GM23338 (cell line): ENCODE results near the gene IDI1.

Experiments used
- CREB1 ChIP-seq: fragments of 250-450 bp; sonication (Bioruptor Pico); IDR thresholded peaks from 2 replicates; pipeline ENCODE4 v1.5.0; 2020; ENCODE audit warnings: low read depth, mild to moderate bottlenecking, moderate library complexity
- CTCF ChIP-seq, 2 experiments: fragments of 200-600 bp in 1 of 2; sonication (generic) in 1 of 2; conservative IDR thresholded peaks; 2 replicates each; pipeline versions ENCODE4 v1.5.1 to v1.6.1; 2016 to 2017; ENCODE audit warnings: antibody characterized with exemption in 2 of 2, low read depth in 2 of 2, mild to moderate bottlenecking in 2 of 2, moderate library complexity in 1 of 2
- ETS1 ChIP-seq: IDR thresholded peaks from 2 replicates; pipeline ENCODE4 v1.6.1; 2016; ENCODE audit warnings: antibody characterized with exemption
- EZH2 ChIP-seq: fragments of 200-600 bp; sonication (generic); IDR thresholded peaks from one replicate; pipeline ENCODE4 v1.8.0; 2017; ENCODE audit warnings: antibody characterized with exemption, mild to moderate bottlenecking, low read depth; ENCODE audit not compliant: unreplicated experiment
- EZH2phosphoT487 ChIP-seq: fragments of 200-600 bp; sonication (generic); IDR thresholded peaks from one replicate; pipeline ENCODE4 v1.8.1; 2018; ENCODE audit warnings: antibody characterized with exemption; ENCODE audit not compliant: unreplicated experiment
- JUNB ChIP-seq: IDR thresholded peaks from one replicate; pipeline ENCODE4 v1.6.1; 2016; ENCODE audit warnings: antibody characterized with exemption; ENCODE audit not compliant: unreplicated experiment
- POLR2AphosphoS5 ChIP-seq: IDR thresholded peaks from 2 replicates; pipeline ENCODE4 v1.6.1; 2016; ENCODE audit warnings: antibody characterized with exemption, low read depth
- REST ChIP-seq: IDR thresholded peaks from one replicate; pipeline ENCODE4 v1.6.1; 2018; ENCODE audit warnings: antibody characterized with exemption; ENCODE audit not compliant: unreplicated experiment
- STAT1 ChIP-seq: IDR thresholded peaks from one replicate; pipeline ENCODE4 v1.6.1; 2016; ENCODE audit warnings: antibody characterized with exemption; ENCODE audit not compliant: unreplicated experiment
- ZNF114 ChIP-seq: fragments of 250-450 bp; sonication (Bioruptor Pico); IDR thresholded peaks from 2 replicates; pipeline ENCODE4 v1.5.0; 2020; ENCODE audit warnings: mild to moderate bottlenecking, moderate library complexity
- ZNF331 ChIP-seq: fragments of 250-450 bp; sonication (Bioruptor Pico); IDR thresholded peaks from 2 replicates; pipeline ENCODE4 v1.5.0; 2020; ENCODE audit warnings: low read depth, mild to moderate bottlenecking, moderate library complexity

DNA sequence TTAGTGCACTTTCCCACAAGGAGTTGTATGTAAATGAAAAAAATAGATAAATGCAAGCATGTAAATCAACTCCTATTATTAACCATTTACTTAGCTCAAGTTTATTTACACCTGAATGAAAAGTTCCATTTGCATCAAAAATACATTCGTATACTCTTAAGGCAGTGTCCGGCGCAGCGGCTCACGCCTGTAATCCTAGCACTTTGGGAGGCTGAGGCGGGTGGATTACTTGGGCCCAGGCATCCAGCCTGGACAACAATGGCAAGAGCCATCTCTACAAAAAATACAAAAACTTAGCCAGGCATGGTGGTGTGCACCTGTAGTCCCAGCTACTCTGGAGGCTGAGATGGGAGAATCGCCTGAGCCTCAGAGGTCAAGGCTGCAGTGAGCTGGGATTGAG, 19.1 kb downstream of the IDI1 start:
- no peak for TF ChIP-seq CTCF (conservative IDR thresholded peaks at IDR 0.05; ENCODE audit: low read depth in 2 of 2)
- TF ChIP-seq EZH2, result no peak
- no peak for TF ChIP-seq REST
- TF ChIP-seq EZH2phosphoT487, result no peak
- TF ChIP-seq CREB1 (CRISPR knock-in tag), result no peak
- no peak for TF ChIP-seq POLR2AphosphoS5
- TF ChIP-seq JUNB, result no peak
- no peak for TF ChIP-seq ETS1
- no peak for TF ChIP-seq ZNF114 (CRISPR knock-in tag)
- no peak for TF ChIP-seq ZNF331 (CRISPR knock-in tag)
- no peak for TF ChIP-seq STAT1
